OCI-LY3 (cell line): ENCODE data around the gene PRCD.

Experiments used
- EZH2phosphoT487 ChIP-seq: fragments of 200-600 bp; shearing (Covaris generic); IDR thresholded peaks from 2 replicates; pipeline ENCODE4 v1.6.1; 2018; ENCODE audit warnings: antibody characterized with exemption, mixed run types, low read depth
- TF ChIP-seq, protein P1 (sequence below): fragments of 200-600, 300-600 bp; sonication (generic); IDR thresholded peaks from 2 replicates; pipeline ENCODE4 v1.5.1; 2014; ENCODE audit warnings: antibody characterized with exemption, low read length, low read depth

DNA sequence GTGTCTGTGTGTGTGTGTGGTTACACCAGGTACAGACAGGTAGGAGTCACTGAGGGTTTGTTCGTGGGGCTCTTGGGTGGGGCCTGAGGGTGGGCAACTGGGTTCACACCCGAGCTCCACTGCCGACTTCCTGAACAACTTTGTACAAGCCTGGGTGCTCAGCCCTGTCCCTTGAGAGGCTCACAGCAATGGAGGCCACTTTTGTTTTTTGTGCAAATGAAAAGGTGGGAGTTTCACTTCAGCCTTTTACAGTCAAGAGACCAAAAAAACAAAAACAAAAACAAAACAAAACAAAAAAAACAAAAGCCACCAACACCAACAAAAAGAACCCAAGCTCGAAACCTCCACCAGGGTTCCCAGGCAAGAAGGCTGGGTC lies 41.0 kb upstream of the PRCD start:
- TF ChIP-seq, protein P1, sequence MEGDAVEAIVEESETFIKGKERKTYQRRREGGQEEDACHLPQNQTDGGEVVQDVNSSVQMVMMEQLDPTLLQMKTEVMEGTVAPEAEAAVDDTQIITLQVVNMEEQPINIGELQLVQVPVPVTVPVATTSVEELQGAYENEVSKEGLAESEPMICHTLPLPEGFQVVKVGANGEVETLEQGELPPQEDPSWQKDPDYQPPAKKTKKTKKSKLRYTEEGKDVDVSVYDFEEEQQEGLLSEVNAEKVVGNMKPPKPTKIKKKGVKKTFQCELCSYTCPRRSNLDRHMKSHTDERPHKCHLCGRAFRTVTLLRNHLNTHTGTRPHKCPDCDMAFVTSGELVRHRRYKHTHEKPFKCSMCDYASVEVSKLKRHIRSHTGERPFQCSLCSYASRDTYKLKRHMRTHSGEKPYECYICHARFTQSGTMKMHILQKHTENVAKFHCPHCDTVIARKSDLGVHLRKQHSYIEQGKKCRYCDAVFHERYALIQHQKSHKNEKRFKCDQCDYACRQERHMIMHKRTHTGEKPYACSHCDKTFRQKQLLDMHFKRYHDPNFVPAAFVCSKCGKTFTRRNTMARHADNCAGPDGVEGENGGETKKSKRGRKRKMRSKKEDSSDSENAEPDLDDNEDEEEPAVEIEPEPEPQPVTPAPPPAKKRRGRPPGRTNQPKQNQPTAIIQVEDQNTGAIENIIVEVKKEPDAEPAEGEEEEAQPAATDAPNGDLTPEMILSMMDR, result no peak
- TF ChIP-seq EZH2phosphoT487, result no peak
